HepG2 (cell line): Measurements from ENCODE around the gene UBL7. TPM values are rescaled to one million over a fixed set of nuclear protein-coding genes. Genes with fewer than 3 reads are reported as not detected.

ENCODE experiments used
- ATAC-seq: fragments of 200-7000 bp; cut with Tn5 transposase; 3 replicates; pipeline ENCODE4 v1.9.1; 2020; ENCODE audit warnings: mild to moderate bottlenecking, moderate library complexity
- BruUV-seq: library from RNA; stranded (reverse); fragments of 400-500 nt; replicated peaks from 2 replicates; lab custom pipeline; 2021; lab: Mats Ljungman, UMichigan
- CTCF ChIA-PET: fragments of 300-600 bp; formaldehyde crosslinking; extraction: SDS; loops from one replicate; lab custom pipeline; 2021; ENCODE audit warnings: low total read pairs, inconsistent platforms, low intra/inter-chr PET ratio; lab: Yijun Ruan, JAX
- POLR2A ChIA-PET: fragments of 350-600 bp; sonication (Branson Sonifier 250); formaldehyde crosslinking; loops from one replicate; lab custom pipeline; 2020; ENCODE audit warnings: antibody characterized with exemption, inconsistent platforms; lab: Yijun Ruan, JAX
- DNase-seq: peaks from one replicate; pipeline ENCODE4 v3.0.0-alpha.2; 2015; ENCODE audit warnings: low spot score
- FAIRE-seq: peaks from 3 replicates; lab custom pipeline; 2011; peaks lifted over from hg19 to GRCh38; lab: Jason Lieb, UNC
- H2AFZ ChIP-seq: one replicate; pipeline ENCODE4 v1.6.1; 2011; ENCODE audit warnings: low read length, inconsistent platforms
- H3K27ac ChIP-seq: fragments of 300-600 bp; 3 replicates; pipeline ENCODE4 v1.8.0; 2011; ENCODE audit warnings: mixed run types, mild to moderate bottlenecking, mixed read lengths, low read length, inconsistent platforms; ENCODE audit not compliant: insufficient read depth; ENCODE audit errors: extremely low read length
- H3K27me3 ChIP-seq, 2 experiments: fragments of 200-600 bp in 1 of 2; 2 replicates in 1 of 2; 3 replicates in 1 of 2; pipeline versions ENCODE4 v1.6.0 to v1.8.0; 2011; ENCODE audit warnings: low read length in 2 of 2, mild to moderate bottlenecking in 2 of 2, moderate library complexity in 2 of 2, inconsistent platforms in 1 of 2; ENCODE audit not compliant: insufficient read depth in 2 of 2, control insufficient read depth in 1 of 2
- H3K36me3 ChIP-seq, 2 experiments: fragments of 200-600 bp in 1 of 2; replicated peaks in 1 of 2; 2 replicates in 1 of 2; 3 replicates in 1 of 2; pipeline versions ENCODE4 v1.5.1 to v1.8.0; 2011; ENCODE audit warnings: low read length in 2 of 2, inconsistent platforms in 1 of 2; ENCODE audit not compliant: insufficient read depth in 2 of 2, control insufficient read depth in 1 of 2
- H3K4me1 ChIP-seq: 2 replicates; pipeline ENCODE4 v1.5.1; 2012; ENCODE audit warnings: low read length, inconsistent platforms; ENCODE audit not compliant: insufficient read depth
- H3K4me2 ChIP-seq: 2 replicates; pipeline ENCODE4 v1.6.0; 2011; ENCODE audit warnings: low read depth, low read length, inconsistent platforms
- H3K4me3 ChIP-seq, 3 experiments: fragments of 200-600 bp in 1 of 3; sonication (generic), shearing (Covaris generic) in 1 of 3; replicated peaks in 1 of 3; 2 replicates each; pipeline ENCODE4 v1.5.1; 2011 to 2016; ENCODE audit warnings: low read length in 3 of 3, inconsistent platforms in 2 of 3, low read depth in 2 of 3, mild to moderate bottlenecking in 2 of 3, control low read depth in 1 of 3, mixed read lengths in 1 of 3; ENCODE audit not compliant: insufficient read depth in 1 of 3
- H3K79me2 ChIP-seq: one replicate; pipeline ENCODE4 v1.6.1; 2011; ENCODE audit warnings: low read length, inconsistent platforms; ENCODE audit not compliant: insufficient read depth
- H3K9ac ChIP-seq: 2 replicates; pipeline ENCODE4 v1.6.0; 2011; ENCODE audit warnings: mild to moderate bottlenecking, low read depth, low read length, inconsistent platforms; ENCODE audit not compliant: insufficient read depth
- H3K9me3 ChIP-seq: 2 replicates; pipeline ENCODE4 v1.5.1; 2012; ENCODE audit warnings: mild to moderate bottlenecking, low read length
- H4K20me1 ChIP-seq: 2 replicates; pipeline ENCODE4 v1.6.0; 2011; ENCODE audit warnings: inconsistent platforms, mild to moderate bottlenecking, low read length, moderate library complexity; ENCODE audit not compliant: insufficient read depth
- FOXJ3 ChIP-seq: sonication (generic); formaldehyde crosslinking; IDR thresholded peaks from 2 replicates; pipeline ENCODE4 v1.4.0; 2020; ENCODE audit warnings: missing genetic modification reagents, mild to moderate bottlenecking, borderline replicate concordance
- ONECUT2 ChIP-seq: sonication (generic); formaldehyde crosslinking; IDR thresholded peaks from 2 replicates; pipeline ENCODE4 v1.4.0; 2020; ENCODE audit warnings: missing genetic modification reagents
- TFDP1 ChIP-seq: IDR thresholded peaks from 2 replicates; pipeline ENCODE4 v1.6.1; 2016; ENCODE audit warnings: missing compliant biosample characterization, missing genetic modification reagents, borderline replicate concordance
- ZNF510 ChIP-seq: sonication (generic); formaldehyde crosslinking; IDR thresholded peaks from 2 replicates; pipeline ENCODE4 v1.4.0; 2020; ENCODE audit warnings: low read depth, mild to moderate bottlenecking, missing genetic modification reagents
- ZNF558 ChIP-seq: sonication (generic); formaldehyde crosslinking; IDR thresholded peaks from 2 replicates; pipeline ENCODE4 v1.9.0; 2022; ENCODE audit warnings: mild to moderate bottlenecking, missing genetic modification reagents, borderline replicate concordance
- WGBS: methylation state at CpG from one replicate; pipeline ENCODE4 v1.1.6; 2017; ENCODE audit warnings: low lambda C conversion rate; 5-methylcytosine and 5-hydroxymethylcytosine counted together
- in situ Hi-C: cut with HindIII; loops from 2 replicates; pipeline ENCODE4 v1.10.0; 2017; ENCODE audit warnings: low pct_unique_long_range_greater_than_20kb; ENCODE audit not compliant: extremely low pct_ligation_motif_present
- intact Hi-C: fragments of 100-400 bp; cut with micrococcal nuclease; formaldehyde crosslinking; loops from one replicate; pipeline ENCODE4 v1.10.0; 2022; ENCODE audit not compliant: unreplicated experiment
- polyA plus RNA-seq, 8 experiments: library from polyadenylated mRNA; depleted of rRNA in 3 of 8; stranded (reverse) in 7 of 8; unstranded in 1 of 8; fragments of >200 nt; fragmentation: Illumina TruSeq in 4 of 8; extraction: Trizol in 4 of 8; gene quantifications; 2 replicates each; pipeline versions ENCODE4 v1.2.1 to v1.2.3, GENCODE V29; 2011 to 2016; ENCODE audit warnings: low read depth in 4 of 8, missing spikeins in 1 of 8, mixed read lengths in 1 of 8; ENCODE audit not compliant: insufficient read depth in 1 of 8
- total RNA-seq, 5 experiments: library from RNA; depleted of rRNA; stranded (reverse); fragments of >200 nt; fragmentation: Illumina TruSeq; extraction: Trizol; gene quantifications; 2 replicates each; pipeline ENCODE4 v1.2.3, GENCODE V29; 2016; ENCODE audit warnings: low read depth in 1 of 5

The UBL7 gene
- total and polyA plus RNA-seq, 2 of the 13 experiments (the other 11 are each of a cell fraction or from before 2014, with no cell fraction given) = 55.0 to 63.5 TPM

- CTCF ChIA-PET = interaction anchor here (2.3 to 3.6 kb wide), 3 partner anchors 52 to 116 kb away, joined by 12 to 41 read pairs (median 27); no protein-coding TSS in a partner anchor
- no peaks in the 10 kb centered on the region for H3K79me2 ChIP-seq
- no peaks in the 10 kb centered on the region for H3K9me3 ChIP-seq
- H3K4me3 ChIP-seq = no peak overlapping the region
- intact Hi-C loops = loop anchor here (1.0 kb wide), 1 partner anchor 115 kb away; no protein-coding TSS in a partner anchor
- no peak overlapping the region for H2AFZ ChIP-seq
- FAIRE-seq (no peak), ATAC-seq (no peak), DNase-seq (no peak)
- in situ Hi-C loops = no loop called here
- no peaks in the 10 kb centered on the region for H3K27me3 ChIP-seq
- 98% methylated on average over 1 of the region's 1 CpG for WGBS
- H3K27ac ChIP-seq = no peak overlapping the region
- H3K9ac ChIP-seq = no peak overlapping the region
- no TSS peak for BruUV-seq
- POLR2A ChIA-PET = interaction anchor here (1.5 to 1.7 kb wide), 2 partner anchors 48 to 108 kb away, joined by 4 to 10 read pairs; no protein-coding TSS in a partner anchor
- no peak overlapping the region for H3K4me2 ChIP-seq
- no peaks in the 10 kb centered on the region; a peak in 1 of 5 replicates for H3K36me3 ChIP-seq
- TF ChIP-seq ZNF558 (CRISPR knock-in tag) = no peak
- TF ChIP-seq ZNF510 (CRISPR knock-in tag) = no peak
- no peak for TF ChIP-seq ONECUT2 (CRISPR knock-in tag)
- no peak for TF ChIP-seq FOXJ3 (CRISPR knock-in tag)
- TF ChIP-seq TFDP1 (CRISPR knock-in tag) = no peak
- no peaks in the 10 kb centered on the region for H3K4me1 ChIP-seq
- no peaks in the 10 kb centered on the region for H4K20me1 ChIP-seq
Observed at GRCh38 chr15:74490339-74490689, 29.4 kb upstream of the UBL7 start.
